GM13976 (cell line): ENCODE measurements around the gene CD1D.

Source experiments
- DNase-seq: peaks from one replicate; pipeline ENCODE4 v3.0.0; 2012; ENCODE audit warnings: low spot score
- in situ Hi-C: fragments of 300-500 bp; cut with MboI; formaldehyde crosslinking; loops from one replicate; pipeline ENCODE4 v1.12.0; 2022; ENCODE audit warnings: low sequenced_read_pairs, mixed read lengths, inconsistent platforms; ENCODE audit not compliant: unreplicated experiment
- TF ChIP-seq, protein P1 (sequence below): IDR thresholded peaks from 2 replicates; pipeline ENCODE4 v1.5.1; 2012; ENCODE audit warnings: borderline replicate concordance, mild to moderate bottlenecking; ENCODE audit not compliant: insufficient read depth; ENCODE audit errors: extremely low read depth, missing control alignments, control extremely low read depth

CD1D gene

GRCh38 chr1:158227904-158228623 is 47.4 kb downstream of the CD1D start:
- in situ Hi-C loops = loop anchor here (25.0 kb wide), 1 partner anchor 284 kb away; no protein-coding TSS in a partner anchor
- TF ChIP-seq, protein P1, sequence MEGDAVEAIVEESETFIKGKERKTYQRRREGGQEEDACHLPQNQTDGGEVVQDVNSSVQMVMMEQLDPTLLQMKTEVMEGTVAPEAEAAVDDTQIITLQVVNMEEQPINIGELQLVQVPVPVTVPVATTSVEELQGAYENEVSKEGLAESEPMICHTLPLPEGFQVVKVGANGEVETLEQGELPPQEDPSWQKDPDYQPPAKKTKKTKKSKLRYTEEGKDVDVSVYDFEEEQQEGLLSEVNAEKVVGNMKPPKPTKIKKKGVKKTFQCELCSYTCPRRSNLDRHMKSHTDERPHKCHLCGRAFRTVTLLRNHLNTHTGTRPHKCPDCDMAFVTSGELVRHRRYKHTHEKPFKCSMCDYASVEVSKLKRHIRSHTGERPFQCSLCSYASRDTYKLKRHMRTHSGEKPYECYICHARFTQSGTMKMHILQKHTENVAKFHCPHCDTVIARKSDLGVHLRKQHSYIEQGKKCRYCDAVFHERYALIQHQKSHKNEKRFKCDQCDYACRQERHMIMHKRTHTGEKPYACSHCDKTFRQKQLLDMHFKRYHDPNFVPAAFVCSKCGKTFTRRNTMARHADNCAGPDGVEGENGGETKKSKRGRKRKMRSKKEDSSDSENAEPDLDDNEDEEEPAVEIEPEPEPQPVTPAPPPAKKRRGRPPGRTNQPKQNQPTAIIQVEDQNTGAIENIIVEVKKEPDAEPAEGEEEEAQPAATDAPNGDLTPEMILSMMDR = no peak
- no peak for DNase-seq
